H1 (cell line): Measurements from ENCODE around the gene PRCD. TPM values are rescaled to one million over a fixed set of nuclear protein-coding genes. Genes with fewer than 3 reads are reported as not detected.

Experiments
- CTCF ChIP-seq, 3 experiments: IDR thresholded peaks; 1 replicate in 2 of 3; 2 replicates in 1 of 3; pipeline versions ENCODE4 v1.5.1 to v1.6.1; 2011; ENCODE audit warnings: low read length in 3 of 3, mild to moderate bottlenecking in 3 of 3, inconsistent platforms in 2 of 3, low read depth in 1 of 3, moderate library complexity in 1 of 3; ENCODE audit not compliant: insufficient read depth in 1 of 3; ENCODE audit errors: control extremely low read depth in 1 of 3
- JUN ChIP-seq: IDR thresholded peaks from 2 replicates; pipeline ENCODE4 v1.6.1; 2011; ENCODE audit warnings: low read depth, mild to moderate bottlenecking, improper control_type of control experiment, low read length
- TAF7 ChIP-seq: optimal IDR thresholded peaks from 2 replicates; pipeline ENCODE3; 2011; ENCODE audit warnings: low read depth, mild to moderate bottlenecking, inconsistent platforms, low read length, moderate library complexity, borderline replicate concordance
- polyA plus RNA-seq, 7 experiments: library from polyadenylated mRNA; depleted of rRNA in 3 of 7; stranded (reverse) in 5 of 7; unstranded in 2 of 7; fragments of >200 nt in 5 of 7; fragments of 200-250 nt in 2 of 7; gene quantifications; 1 replicate in 5 of 7; 2 replicates in 1 of 7; 4 replicates in 1 of 7; pipeline versions ENCODE4 v1.2.1 to v1.2.3, GENCODE V29; 2011 to 2013; ENCODE audit warnings: missing spikeins in 2 of 7, mixed read lengths in 2 of 7
- total RNA-seq: library from RNA; stranded (reverse); fragmentation: NEBNext Ultra II Directional; extraction: Animal tissue kit (Norgen Biotek cat#: 25700); gene quantifications from 2 replicates; pipeline ENCODE4 v1.2.1, GENCODE V29; 2021

PRCD gene
- total and polyA plus RNA-seq, 2 of the 8 experiments (the other 6 are each of a cell fraction or from before 2014, with no cell fraction given), result 0.77 to 2.1 TPM

- TF ChIP-seq CTCF (IDR thresholded peaks at IDR 0.05; ENCODE audit: control extremely low read depth in 1 of 3, insufficient read depth in 1 of 3, low read depth in 1 of 3, low read length in 3 of 3) (no peak), TAF7 (no peak), JUN (no peak)
- TF ChIP-seq, all 59 proteins: peak for 0
Observed at GRCh38 chr17:76566613-76566943, 26.7 kb downstream of the PRCD start (continued).
